Measurements from ENCODE around the gene TLR2. TPM values are rescaled to one million over a fixed set of nuclear protein-coding genes. Genes with fewer than 3 reads are reported as not detected.

TLR2 gene
- polyA plus RNA-seq, 1 donor (not counting 4 experiments of a cell fraction or from before 2014, with no cell fraction given): 1.8 TPM

- Histone ChIP-seq H3K9me3 (ENCODE audit: control insufficient read depth, low read depth, low read length) (peaks cover 2% of the 10 kb centered on the region), H3K9ac (ENCODE audit: control insufficient read depth, extremely low read depth, insufficient read depth, low read length) (no peak overlapping the region), H3K4me3 (ENCODE audit: control insufficient read depth in 2 of 3, extremely low read depth in 1 of 3, insufficient read depth in 2 of 3, low read depth in 1 of 3, low read length in 3 of 3) (no peak overlapping the region), H2AFZ (ENCODE audit: control insufficient read depth, low read length) (no peak overlapping the region), H3K27ac (ENCODE audit: control insufficient read depth, insufficient read depth, low read length) (no peak overlapping the region), H3K4me1 (ENCODE audit: control insufficient read depth, extremely low read depth, insufficient read depth, low read length) (no peaks in the 10 kb centered on the region), H4K20me1 (ENCODE audit: control insufficient read depth, extremely low read depth, insufficient read depth, low read length) (no peaks in the 10 kb centered on the region), H3K27me3 (ENCODE audit: control insufficient read depth, extremely low read depth, insufficient read depth, low read length) (no peaks in the 10 kb centered on the region), H3K9me1 (ENCODE audit: control insufficient read depth, extremely low read depth, insufficient read depth, low read length) (no peaks in the 10 kb centered on the region), H3K36me3 (ENCODE audit: control insufficient read depth in 2 of 2, extremely low read depth in 1 of 2, insufficient read depth in 2 of 2, low read length in 2 of 2) (no peaks in the 10 kb centered on the region), H3K79me2 (ENCODE audit: control insufficient read depth, insufficient read depth, low read length) (no peaks in the 10 kb centered on the region), H3K4me2 (ENCODE audit: control insufficient read depth, extremely low read depth, insufficient read depth, low read depth, low read length) (no peak overlapping the region)
- TF ChIP-seq, protein P1, sequence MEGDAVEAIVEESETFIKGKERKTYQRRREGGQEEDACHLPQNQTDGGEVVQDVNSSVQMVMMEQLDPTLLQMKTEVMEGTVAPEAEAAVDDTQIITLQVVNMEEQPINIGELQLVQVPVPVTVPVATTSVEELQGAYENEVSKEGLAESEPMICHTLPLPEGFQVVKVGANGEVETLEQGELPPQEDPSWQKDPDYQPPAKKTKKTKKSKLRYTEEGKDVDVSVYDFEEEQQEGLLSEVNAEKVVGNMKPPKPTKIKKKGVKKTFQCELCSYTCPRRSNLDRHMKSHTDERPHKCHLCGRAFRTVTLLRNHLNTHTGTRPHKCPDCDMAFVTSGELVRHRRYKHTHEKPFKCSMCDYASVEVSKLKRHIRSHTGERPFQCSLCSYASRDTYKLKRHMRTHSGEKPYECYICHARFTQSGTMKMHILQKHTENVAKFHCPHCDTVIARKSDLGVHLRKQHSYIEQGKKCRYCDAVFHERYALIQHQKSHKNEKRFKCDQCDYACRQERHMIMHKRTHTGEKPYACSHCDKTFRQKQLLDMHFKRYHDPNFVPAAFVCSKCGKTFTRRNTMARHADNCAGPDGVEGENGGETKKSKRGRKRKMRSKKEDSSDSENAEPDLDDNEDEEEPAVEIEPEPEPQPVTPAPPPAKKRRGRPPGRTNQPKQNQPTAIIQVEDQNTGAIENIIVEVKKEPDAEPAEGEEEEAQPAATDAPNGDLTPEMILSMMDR (optimal IDR thresholded peaks at IDR 0.05 in 1 of 3, IDR thresholded peaks at IDR 0.05 in 1 of 3, conservative IDR thresholded peaks at IDR 0.05 in 1 of 3; ENCODE audit: extremely low read depth in 1 of 3, insufficient read depth in 2 of 3, low read length in 3 of 3): no peak
- TF ChIP-seq EZH2 (IDR thresholded peaks at IDR 0.05; ENCODE audit: low read length): no peak
- dilution Hi-C loops (cut with MboI; ENCODE audit: extremely low pct_ligation_motif_present, low sequenced_read_pairs): no loop called here
- no peak for DNase-seq (ENCODE audit: low read depth, low spot score)
- no peak for FAIRE-seq
Measured at GRCh38 chr4:153741541-153741940, 57.5 kb downstream of the TLR2 start.

GRCh38 chr4:153745651-153746050 is 61.6 kb downstream of the TLR2 start:
- H3K4me1 ChIP-seq (ENCODE audit: control insufficient read depth, extremely low read depth, insufficient read depth, low read length): peaks cover 17% of the 10 kb centered on the region
- no peaks in the 10 kb centered on the region for H3K79me2 ChIP-seq (ENCODE audit: control insufficient read depth, insufficient read depth, low read length)
- no peak overlapping the region for H3K9ac ChIP-seq (ENCODE audit: control insufficient read depth, extremely low read depth, insufficient read depth, low read length)
- peaks cover 2% of the 10 kb centered on the region for H3K9me3 ChIP-seq (ENCODE audit: control insufficient read depth, low read depth, low read length)
- no peaks in the 10 kb centered on the region for H3K9me1 ChIP-seq (ENCODE audit: control insufficient read depth, extremely low read depth, insufficient read depth, low read length)
- H3K4me2 ChIP-seq (ENCODE audit: control insufficient read depth, extremely low read depth, insufficient read depth, low read depth, low read length): no peak overlapping the region
- no peak for FAIRE-seq
- H4K20me1 ChIP-seq (ENCODE audit: control insufficient read depth, extremely low read depth, insufficient read depth, low read length): no peaks in the 10 kb centered on the region
- no peak for DNase-seq (ENCODE audit: low read depth, low spot score)
- dilution Hi-C loops (cut with MboI; ENCODE audit: extremely low pct_ligation_motif_present, low sequenced_read_pairs): no loop called here
- no peak overlapping the region for H2AFZ ChIP-seq (ENCODE audit: control insufficient read depth, low read length)
- H3K27ac ChIP-seq (ENCODE audit: control insufficient read depth, insufficient read depth, low read length): no peak overlapping the region
- no peak overlapping the region for H3K4me3 ChIP-seq (ENCODE audit: control insufficient read depth in 2 of 3, extremely low read depth in 1 of 3, insufficient read depth in 2 of 3, low read depth in 1 of 3, low read length in 3 of 3)
- H3K27me3 ChIP-seq (ENCODE audit: control insufficient read depth, extremely low read depth, insufficient read depth, low read length): no peaks in the 10 kb centered on the region
- no peaks in the 10 kb centered on the region for H3K36me3 ChIP-seq (ENCODE audit: control insufficient read depth in 2 of 2, extremely low read depth in 1 of 2, insufficient read depth in 2 of 2, low read length in 2 of 2)
- TF ChIP-seq, protein P1 (optimal IDR thresholded peaks at IDR 0.05 in 1 of 3, IDR thresholded peaks at IDR 0.05 in 1 of 3, conservative IDR thresholded peaks at IDR 0.05 in 1 of 3; ENCODE audit: extremely low read depth in 1 of 3, insufficient read depth in 2 of 3, low read length in 3 of 3): no peak
- no peak for TF ChIP-seq EZH2 (IDR thresholded peaks at IDR 0.05; ENCODE audit: low read length)
